H9 (cell line): ENCODE results near the gene MRPS30. TPM values are rescaled to one million over a fixed set of nuclear protein-coding genes. Genes with fewer than 3 reads are reported as not detected.

ENCODE experiments used
- DNase-seq: peaks from one replicate; pipeline ENCODE4 v3.0.0-alpha.2; 2017
- H2AFZ ChIP-seq: one replicate; pipeline ENCODE4 v1.6.1; 2013; ENCODE audit warnings: mild to moderate bottlenecking, low read length, control low read depth, moderate library complexity
- H2AK5ac ChIP-seq: 2 replicates; pipeline ENCODE4 v1.6.1; 2013; ENCODE audit warnings: low read length, control low read depth, mixed read lengths; ENCODE audit not compliant: insufficient read length
- H2BK120ac ChIP-seq: one replicate; pipeline ENCODE4 v1.6.1; 2013; ENCODE audit warnings: low read depth, mild to moderate bottlenecking, low read length, control low read depth, inconsistent platforms; ENCODE audit not compliant: poor library complexity, severe bottlenecking
- H2BK12ac ChIP-seq: 2 replicates; pipeline ENCODE4 v1.6.1; 2013; ENCODE audit warnings: low read length, control low read depth, mixed read lengths, low read depth; ENCODE audit not compliant: insufficient read length
- H2BK15ac ChIP-seq: 2 replicates; pipeline ENCODE4 v1.6.1; 2013; ENCODE audit warnings: low read depth, low read length, control low read depth
- H2BK20ac ChIP-seq: one replicate; pipeline ENCODE4 v1.6.1; 2013; ENCODE audit warnings: low read depth, mild to moderate bottlenecking, low read length, control low read depth, inconsistent platforms; ENCODE audit not compliant: poor library complexity, severe bottlenecking
- H2BK5ac ChIP-seq: 2 replicates; pipeline ENCODE4 v1.6.1; 2013; ENCODE audit warnings: low read length, control low read depth, mixed read lengths; ENCODE audit not compliant: insufficient read length
- H3K14ac ChIP-seq: 2 replicates; pipeline ENCODE4 v1.6.1; 2013; ENCODE audit warnings: low read length, control low read depth; ENCODE audit not compliant: insufficient read depth
- H3K18ac ChIP-seq: 2 replicates; pipeline ENCODE4 v1.6.1; 2013; ENCODE audit warnings: low read depth, mild to moderate bottlenecking, mixed read lengths, low read length, control low read depth; ENCODE audit not compliant: insufficient read length
- H3K23ac ChIP-seq: 2 replicates; pipeline ENCODE4 v1.6.1; 2013; ENCODE audit warnings: low read length, control low read depth, mixed read lengths, low read depth; ENCODE audit not compliant: insufficient read length
- H3K23me2 ChIP-seq: 2 replicates; pipeline ENCODE4 v1.6.1; 2013; ENCODE audit warnings: low read depth, mild to moderate bottlenecking, mixed read lengths, low read length, control low read depth; ENCODE audit not compliant: insufficient read length, poor library complexity, severe bottlenecking
- H3K27ac ChIP-seq: 2 replicates; pipeline ENCODE4 v1.5.1; 2013; ENCODE audit warnings: low read length, control low read depth, mixed read lengths, low read depth; ENCODE audit not compliant: insufficient read length
- H3K27me3 ChIP-seq: 2 replicates; pipeline ENCODE4 v1.6.1; 2013; ENCODE audit warnings: low read length, control low read depth, inconsistent platforms; ENCODE audit not compliant: insufficient read depth
- H3K4ac ChIP-seq: 2 replicates; pipeline ENCODE4 v1.6.1; 2013; ENCODE audit warnings: low read depth, mild to moderate bottlenecking, control low read depth, inconsistent platforms, low read length, moderate library complexity
- H3K4me1 ChIP-seq: 2 replicates; pipeline ENCODE4 v1.6.1; 2013; ENCODE audit warnings: low read length, control low read depth, inconsistent platforms; ENCODE audit not compliant: insufficient read depth
- H3K4me2 ChIP-seq: 2 replicates; pipeline ENCODE4 v1.6.1; 2013; ENCODE audit warnings: low read length, control low read depth, mixed read lengths; ENCODE audit not compliant: insufficient read length, insufficient read depth
- H3K56ac ChIP-seq: 2 replicates; pipeline ENCODE4 v1.6.1; 2013; ENCODE audit warnings: low read depth, mild to moderate bottlenecking, mixed read lengths, low read length, control low read depth; ENCODE audit not compliant: insufficient read length
- H3K79me1 ChIP-seq: 2 replicates; pipeline ENCODE4 v1.6.1; 2013; ENCODE audit warnings: low read depth, mild to moderate bottlenecking, moderate library complexity, low read length, control low read depth, inconsistent platforms; ENCODE audit not compliant: insufficient read depth, poor library complexity, severe bottlenecking
- H3K79me2 ChIP-seq: 2 replicates; pipeline ENCODE4 v1.6.1; 2013; ENCODE audit warnings: low read length, control low read depth, inconsistent platforms; ENCODE audit not compliant: insufficient read depth
- H3K9ac ChIP-seq: 2 replicates; pipeline ENCODE4 v1.6.1; 2013; ENCODE audit warnings: low read length, control low read depth, mixed read lengths; ENCODE audit not compliant: insufficient read length; ENCODE audit errors: extremely low read depth
- H3K9me3 ChIP-seq: one replicate; pipeline ENCODE4 v1.6.1; 2013; ENCODE audit warnings: low read depth, low read length, inconsistent platforms; ENCODE audit not compliant: control insufficient read depth
- H3T11ph ChIP-seq: one replicate; pipeline ENCODE4 v1.6.1; 2013; ENCODE audit warnings: mild to moderate bottlenecking, low read length, control low read depth, inconsistent platforms
- H4K20me1 ChIP-seq: one replicate; pipeline ENCODE4 v1.6.1; 2013; ENCODE audit not compliant: control insufficient read depth, insufficient read length, insufficient read depth
- H4K5ac ChIP-seq: 2 replicates; pipeline ENCODE4 v1.6.1; 2013; ENCODE audit warnings: low read depth, mild to moderate bottlenecking, mixed read lengths, low read length, control low read depth; ENCODE audit not compliant: insufficient read length
- H4K8ac ChIP-seq: replicated peaks from 2 replicates; pipeline ENCODE4 v1.6.1; 2013; ENCODE audit warnings: low read length, control low read depth, mixed read lengths, low read depth; ENCODE audit not compliant: insufficient read length
- H4K91ac ChIP-seq: 2 replicates; pipeline ENCODE4 v1.6.1; 2013; ENCODE audit warnings: low read depth, mild to moderate bottlenecking, moderate library complexity, mixed read lengths, low read length, control low read depth; ENCODE audit not compliant: insufficient read length
- H3K27ac Mint-ChIP-seq, 3 experiments: 2 replicates in 2 of 3; 3 replicates in 1 of 3; pipeline ENCODE4 v1.8.0; 2020 to 2021; ENCODE audit warnings: mixed read lengths in 3 of 3, mild to moderate bottlenecking in 1 of 3, moderate library complexity in 1 of 3
- H3K27me3 Mint-ChIP-seq: 2 replicates; pipeline ENCODE4 v1.8.0; 2021; ENCODE audit warnings: low read depth, mild to moderate bottlenecking, moderate library complexity, mixed read lengths
- H3K36me3 Mint-ChIP-seq, 3 experiments: 2 replicates in 2 of 3; 3 replicates in 1 of 3; pipeline ENCODE4 v1.8.0; 2020 to 2021; ENCODE audit warnings: low read depth in 3 of 3, mixed read lengths in 3 of 3; ENCODE audit not compliant: insufficient read depth in 1 of 3
- H3K4me1 Mint-ChIP-seq, 2 experiments: 2 replicates each; pipeline ENCODE4 v1.8.0; 2020; ENCODE audit warnings: mixed read lengths in 2 of 2
- H3K4me3 Mint-ChIP-seq, 2 experiments: 2 replicates in 1 of 2; 3 replicates in 1 of 2; pipeline ENCODE4 v1.8.0; 2020 to 2021; ENCODE audit warnings: mild to moderate bottlenecking in 2 of 2, mixed read lengths in 2 of 2, moderate library complexity in 1 of 2
- H3K9me3 Mint-ChIP-seq, 2 experiments: 2 replicates in 1 of 2; 3 replicates in 1 of 2; pipeline ENCODE4 v1.8.0; 2020; ENCODE audit warnings: mild to moderate bottlenecking in 2 of 2, mixed read lengths in 2 of 2, moderate library complexity in 1 of 2
- WGBS: extraction: QIAGEN DNeasy Blood & Tissue Kit; methylation state at CpG from one replicate; pipeline ENCODE4 v1.1.7; 2013; ENCODE audit warnings: missing lambda C conversion rate, low lambda C conversion rate, mixed read lengths; ENCODE audit not compliant: insufficient read length; ENCODE audit errors: extremely low coverage; 5-methylcytosine and 5-hydroxymethylcytosine counted together
- total RNA-seq: library from RNA; stranded (reverse); gene quantifications from 2 replicates; pipeline ENCODE4 v1.2.1, GENCODE V29; 2021
- TF ChIP-seq, protein P1 (sequence below): fragments of 200-600 bp; sonication (generic); conservative IDR thresholded peaks from 3 replicates; pipeline ENCODE4 v1.8.0; 2021; ENCODE audit warnings: antibody characterized with exemption, mild to moderate bottlenecking

The MRPS30 gene
- total RNA-seq, 1 experiment from 2014 or later = 76.3 TPM

DNA sequence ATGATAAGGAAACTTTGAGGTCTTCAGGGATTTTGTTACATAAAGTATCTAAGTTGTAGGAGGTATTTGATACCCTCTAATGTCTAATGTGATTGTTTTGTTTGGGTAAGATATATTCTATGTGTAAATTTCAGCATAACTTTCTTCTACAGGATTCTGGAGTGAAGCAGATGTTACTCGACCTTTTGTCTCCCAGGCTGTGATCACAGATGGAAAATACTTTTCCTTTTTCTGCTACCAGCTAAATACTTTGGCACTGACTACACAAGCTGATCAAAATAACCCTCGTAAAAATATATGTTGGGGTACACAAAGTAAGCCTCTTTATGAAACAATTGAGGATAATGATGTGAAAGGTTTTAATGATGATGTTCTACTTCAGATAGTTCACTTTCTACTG, 6.0 kb downstream of the MRPS30 start:
- no peak for DNase-seq
- no peak overlapping the region for H4K5ac ChIP-seq
- no peak overlapping the region for H3K4me2 ChIP-seq
- no peak overlapping the region for H2BK5ac ChIP-seq
- no peaks in the 10 kb centered on the region for H3K9me3 ChIP-seq
- H3K27ac Mint-ChIP-seq = no peak overlapping the region
- H3K4me1 ChIP-seq = no peaks in the 10 kb centered on the region
- H3K79me1 ChIP-seq = no peaks in the 10 kb centered on the region
- H3K9me3 Mint-ChIP-seq = no peaks in the 10 kb centered on the region
- H2BK20ac ChIP-seq = no peak overlapping the region
- no peak overlapping the region for H3K4ac ChIP-seq
- H3T11ph ChIP-seq = no peak overlapping the region
- H3K9ac ChIP-seq = no peak overlapping the region
- no peak overlapping the region for H2BK12ac ChIP-seq
- H4K20me1 ChIP-seq = no peaks in the 10 kb centered on the region
- H4K91ac ChIP-seq = no peak overlapping the region
- no peak overlapping the region for H2BK120ac ChIP-seq
- no peak overlapping the region for H2BK15ac ChIP-seq
- H3K27ac ChIP-seq = no peak overlapping the region
- H3K79me2 ChIP-seq = peaks cover 8% of the 10 kb centered on the region; the same call in 1 of the 2 replicates
- H3K18ac ChIP-seq = no peak overlapping the region
- H3K23me2 ChIP-seq = peaks cover 4% of the 10 kb centered on the region
- no peak overlapping the region for H3K4me3 Mint-ChIP-seq
- TF ChIP-seq, protein P1, sequence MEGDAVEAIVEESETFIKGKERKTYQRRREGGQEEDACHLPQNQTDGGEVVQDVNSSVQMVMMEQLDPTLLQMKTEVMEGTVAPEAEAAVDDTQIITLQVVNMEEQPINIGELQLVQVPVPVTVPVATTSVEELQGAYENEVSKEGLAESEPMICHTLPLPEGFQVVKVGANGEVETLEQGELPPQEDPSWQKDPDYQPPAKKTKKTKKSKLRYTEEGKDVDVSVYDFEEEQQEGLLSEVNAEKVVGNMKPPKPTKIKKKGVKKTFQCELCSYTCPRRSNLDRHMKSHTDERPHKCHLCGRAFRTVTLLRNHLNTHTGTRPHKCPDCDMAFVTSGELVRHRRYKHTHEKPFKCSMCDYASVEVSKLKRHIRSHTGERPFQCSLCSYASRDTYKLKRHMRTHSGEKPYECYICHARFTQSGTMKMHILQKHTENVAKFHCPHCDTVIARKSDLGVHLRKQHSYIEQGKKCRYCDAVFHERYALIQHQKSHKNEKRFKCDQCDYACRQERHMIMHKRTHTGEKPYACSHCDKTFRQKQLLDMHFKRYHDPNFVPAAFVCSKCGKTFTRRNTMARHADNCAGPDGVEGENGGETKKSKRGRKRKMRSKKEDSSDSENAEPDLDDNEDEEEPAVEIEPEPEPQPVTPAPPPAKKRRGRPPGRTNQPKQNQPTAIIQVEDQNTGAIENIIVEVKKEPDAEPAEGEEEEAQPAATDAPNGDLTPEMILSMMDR = no peak
- H2AFZ ChIP-seq = no peak overlapping the region
- H3K27me3 ChIP-seq = no peaks in the 10 kb centered on the region
- no peak overlapping the region for H4K8ac ChIP-seq
- H3K27me3 Mint-ChIP-seq = no peaks in the 10 kb centered on the region
- H2AK5ac ChIP-seq = no peak overlapping the region
- WGBS = no CpG with 5 or more reads among the region's 2 CpGs
- peaks cover 32 to 70% (median 55%) of the 10 kb centered on the region in 3 experiments for H3K36me3 Mint-ChIP-seq
- H3K56ac ChIP-seq = no peak overlapping the region
- no peak overlapping the region for H3K23ac ChIP-seq
- peaks cover 12 to 16% of the 10 kb centered on the region in 2 experiments for H3K4me1 Mint-ChIP-seq
- no peak overlapping the region for H3K14ac ChIP-seq
